A673 (cell line): ENCODE measurements around the gene FIBP. TPM values are rescaled to one million over a fixed set of nuclear protein-coding genes. Genes with fewer than 3 reads are reported as not detected.

Experiments used
- BruUV-seq: library from RNA; stranded (reverse); fragments of 400-500 nt; replicated peaks from 2 replicates; lab custom pipeline; 2021; lab: Mats Ljungman, UMichigan
- CTCF ChIA-PET: fragments of 300-600 bp; sonication (Branson Sonifier 250); formaldehyde crosslinking; loops from one replicate; lab custom pipeline; 2022; ENCODE audit warnings: antibody characterized with exemption; lab: Charles Lee
- POLR2A ChIA-PET: fragments of 300-600 bp; sonication (Branson Sonifier 250); formaldehyde crosslinking; loops from one replicate; lab custom pipeline; 2022; ENCODE audit warnings: antibody characterized with exemption; ENCODE audit not compliant: low non-redundant PET; lab: Charles Lee
- DNase-seq: peaks from one replicate; pipeline ENCODE4 v3.0.0-alpha.2; 2015; ENCODE audit warnings: low spot score
- H3K27ac ChIP-seq: fragments of 200-600 bp; sonication (generic); 2 replicates; pipeline ENCODE4 v1.5.1; 2016; ENCODE audit warnings: mixed run types, low read depth, mild to moderate bottlenecking, mixed read lengths, antibody characterized with exemption, low read length; ENCODE audit not compliant: poor library complexity, severe bottlenecking
- H3K27me3 ChIP-seq: fragments of 200-600 bp; sonication (generic); replicated peaks from 2 replicates; pipeline ENCODE4 v1.6.1; 2017; ENCODE audit warnings: mixed run types, low read depth, mild to moderate bottlenecking, mixed read lengths, antibody characterized with exemption, low read length; ENCODE audit not compliant: insufficient read depth, poor library complexity
- H3K36me3 ChIP-seq: fragments of 200-600 bp; sonication (generic); 2 replicates; pipeline ENCODE4 v1.6.1; 2016; ENCODE audit warnings: mixed run types, mild to moderate bottlenecking, mixed read lengths, antibody characterized with exemption, low read length; ENCODE audit not compliant: insufficient read depth, poor library complexity, severe bottlenecking
- H3K4me1 ChIP-seq: fragments of 200-600 bp; sonication (generic); 2 replicates; pipeline ENCODE4 v1.6.1; 2017; ENCODE audit warnings: mixed run types, mild to moderate bottlenecking, mixed read lengths, antibody characterized with exemption, low read length; ENCODE audit not compliant: insufficient read depth, poor library complexity, severe bottlenecking
- H3K4me3 ChIP-seq: fragments of 200-600 bp; sonication (generic); 2 replicates; pipeline ENCODE4 v1.5.1; 2016; ENCODE audit warnings: low read depth, mixed run types, mild to moderate bottlenecking, mixed read lengths, low read length; ENCODE audit not compliant: poor library complexity, severe bottlenecking
- H3K9me3 ChIP-seq: fragments of 200-600 bp; sonication (generic); 2 replicates; pipeline ENCODE4 v1.6.1; 2016; ENCODE audit warnings: mixed run types, low read depth, mild to moderate bottlenecking, mixed read lengths, antibody characterized with exemption, low read length; ENCODE audit not compliant: poor library complexity, severe bottlenecking
- CTCF ChIP-seq: fragments of 300-800, 200-600 bp; sonication (generic); conservative IDR thresholded peaks from 2 replicates; pipeline ENCODE4 v1.5.1; 2017; ENCODE audit warnings: low read depth, mild to moderate bottlenecking, antibody characterized with exemption, low read length, moderate library complexity, mixed read lengths
- EZH2 ChIP-seq: fragments of 200-600 bp; sonication (generic); IDR thresholded peaks from 2 replicates; pipeline ENCODE4 v1.6.1; 2017; ENCODE audit warnings: borderline replicate concordance, low read depth, mild to moderate bottlenecking, mixed read lengths, antibody characterized with exemption, low read length; ENCODE audit not compliant: poor library complexity, severe bottlenecking
- intact Hi-C: fragments of 100-400 bp; cut with micrococcal nuclease; formaldehyde crosslinking; loops from one replicate; pipeline ENCODE4 v1.10.0; 2022; ENCODE audit not compliant: unreplicated experiment
- total RNA-seq: library from RNA; stranded (reverse); gene quantifications from 2 replicates; pipeline ENCODE4 v1.2.3, GENCODE V29; 2021

The FIBP gene
- total RNA-seq, 1 experiment from 2014 or later = 98.5 TPM

- H3K4me1 ChIP-seq = peaks cover 25% of the 10 kb centered on the region
- no peaks in the 10 kb centered on the region for H3K9me3 ChIP-seq
- DNase-seq = peak; percentile 100
- intact Hi-C loops = loop anchor here (5.0 kb wide), 1 partner anchor 1082 kb away; the partner anchor contains the start of gene SF1
- CTCF ChIA-PET = interaction anchor here (0.5 to 2.4 kb wide), 14 partner anchors 8 to 244 kb away, joined by 3 to 65 read pairs (median 5); partner anchors contain the start of genes CCDC85B, FIBP and PCNX3
- H3K4me3 ChIP-seq = peak overlapping the region; percentile 95
- peaks cover 50% of the 10 kb centered on the region for H3K36me3 ChIP-seq
- TF ChIP-seq CTCF (peak; percentile 44; the same call in 1 of the 2 replicates), EZH2 (no peak)
- no peaks in the 10 kb centered on the region for H3K27me3 ChIP-seq
- peak overlapping the region; percentile 99 for H3K27ac ChIP-seq
- no TSS peak for BruUV-seq
- POLR2A ChIA-PET = interaction anchor here (0.5 to 1.4 kb wide), 8 partner anchors 9 to 854 kb away, joined by 3 to 11 read pairs (median 4); partner anchors contain the start of genes CCDC85B and FIBP
These were observed 29.0 kb downstream of the FIBP start for GRCh38 chr11:65859095-65859811.

- intact Hi-C loops = loop anchor here (1.0 to 5.0 kb wide), 2 partner anchors 30 to 1081 kb away; partner anchors contain the start of genes FIBP and SF1
- peak overlapping the region; percentile 95 for H3K4me3 ChIP-seq
- H3K4me1 ChIP-seq = peaks cover 25% of the 10 kb centered on the region
- CTCF ChIA-PET = interaction anchor here (0.6 to 2.4 kb wide), 4 partner anchors 13 to 30 kb away, joined by 3 to 14 read pairs (median 12); partner anchors contain the start of gene FIBP
- no TSS peak for BruUV-seq
- DNase-seq = no peak
- no peaks in the 10 kb centered on the region for H3K9me3 ChIP-seq
- no peak for TF ChIP-seq EZH2
- TF ChIP-seq CTCF = no peak
- POLR2A ChIA-PET = interaction anchor here (0.6 to 1.4 kb wide), 4 partner anchors 32 to 446 kb away, joined by 3 to 18 read pairs (median 8); partner anchors contain the start of gene CCDC85B
- peaks cover 50% of the 10 kb centered on the region for H3K36me3 ChIP-seq
- H3K27me3 ChIP-seq = no peaks in the 10 kb centered on the region
- H3K27ac ChIP-seq = peak overlapping the region; percentile 99
These were observed 29.6 kb downstream of the FIBP start for GRCh38 chr11:65858681-65859087.

- ChIA-PET POLR2A (interaction anchor here (0.5 to 0.7 kb wide), 4 partner anchors 117 to 445 kb away, joined by 3 to 18 read pairs (median 11); no protein-coding TSS in a partner anchor), CTCF (interaction anchor here (0.6 to 2.4 kb wide), 3 partner anchors 13 to 77 kb away, joined by 3 to 14 read pairs (median 10); partner anchors contain the start of genes AP5B1 and FIBP)
- intact Hi-C loops = loop anchor here (1.0 to 5.0 kb wide), 2 partner anchors 30 to 1081 kb away; partner anchors contain the start of genes FIBP and SF1
- Histone ChIP-seq H3K9me3 (no peaks in the 10 kb centered on the region), H3K36me3 (peaks cover 50% of the 10 kb centered on the region), H3K4me1 (peaks cover 25% of the 10 kb centered on the region), H3K27ac (peak within 1 kb of the TSS; percentile 99), H3K4me3 (peak within 1 kb of the TSS; percentile 95), H3K27me3 (no peaks in the 10 kb centered on the region)
- peak; percentile 100 for DNase-seq
- no TSS peak for BruUV-seq
- TF ChIP-seq CTCF (no peak), EZH2 (no peak)
These were observed 30.2 kb downstream of the FIBP start, which contains the start of gene CFL1 for GRCh38 chr11:65857853-65858680. Gene CFL1, minus strand, starts transcription at chr11:65858180. Its CDS starts 81 bp downstream, at chr11:65858099.
